Fibroblast of pulmonary artery (primary cell): ENCODE measurements around the gene RGCC.

Experiments
- DNase-seq: peaks from one replicate; pipeline ENCODE4 v3.0.0-alpha.2; 2010; ENCODE audit warnings: low read depth
- H3K4me3 ChIP-seq: replicated peaks from 2 replicates; pipeline ENCODE4 v1.5.1; 2011; ENCODE audit warnings: low read depth, mild to moderate bottlenecking, control low read depth, low read length, moderate library complexity
- TF ChIP-seq, protein P1 (sequence below): IDR thresholded peaks from 2 replicates; pipeline ENCODE4 v1.5.1; 2011; ENCODE audit warnings: mild to moderate bottlenecking, control low read depth, low read length, inconsistent platforms; ENCODE audit errors: missing control alignments

RGCC gene

DNA sequence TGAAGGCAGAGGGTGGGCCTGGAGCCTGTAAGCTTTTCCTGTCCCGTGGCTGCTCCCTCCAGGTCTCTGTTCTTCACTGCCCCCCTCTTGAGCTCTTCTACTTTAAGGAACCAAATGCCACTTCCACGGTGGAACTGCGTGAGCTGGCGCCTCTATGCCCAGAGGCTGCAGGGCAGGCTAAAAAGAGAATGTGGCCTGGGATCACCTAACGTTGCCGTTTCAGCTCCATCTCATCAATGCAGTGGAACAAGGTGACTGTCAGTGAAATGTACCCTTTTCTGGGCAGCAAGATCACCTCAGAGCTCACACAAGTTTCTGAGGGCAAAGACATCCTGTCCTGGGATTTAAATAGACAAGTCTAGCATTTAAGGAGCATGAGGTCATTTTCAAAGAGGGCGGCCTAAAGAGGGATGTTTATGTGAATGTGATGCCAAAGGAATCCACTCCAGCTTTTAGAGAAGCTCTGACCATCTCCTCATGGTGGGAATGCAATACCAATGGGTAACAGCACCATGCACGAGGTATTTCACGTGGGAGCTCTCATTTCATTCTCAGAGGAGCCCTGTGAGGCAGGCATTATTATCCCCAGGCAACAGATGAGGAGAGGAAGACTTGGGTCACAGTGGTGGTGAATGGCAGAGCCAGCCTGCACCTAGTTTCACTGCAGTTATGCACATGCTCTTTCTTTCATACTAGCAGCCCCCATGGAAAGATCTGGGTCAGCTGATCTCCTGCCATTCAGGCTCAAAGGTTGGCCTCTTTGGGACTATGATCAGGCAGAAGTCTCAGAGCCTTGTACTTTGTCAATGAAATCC lies 39.3 kb downstream of the RGCC start:
- DNase-seq = peak; percentile 11
- TF ChIP-seq, protein P1, sequence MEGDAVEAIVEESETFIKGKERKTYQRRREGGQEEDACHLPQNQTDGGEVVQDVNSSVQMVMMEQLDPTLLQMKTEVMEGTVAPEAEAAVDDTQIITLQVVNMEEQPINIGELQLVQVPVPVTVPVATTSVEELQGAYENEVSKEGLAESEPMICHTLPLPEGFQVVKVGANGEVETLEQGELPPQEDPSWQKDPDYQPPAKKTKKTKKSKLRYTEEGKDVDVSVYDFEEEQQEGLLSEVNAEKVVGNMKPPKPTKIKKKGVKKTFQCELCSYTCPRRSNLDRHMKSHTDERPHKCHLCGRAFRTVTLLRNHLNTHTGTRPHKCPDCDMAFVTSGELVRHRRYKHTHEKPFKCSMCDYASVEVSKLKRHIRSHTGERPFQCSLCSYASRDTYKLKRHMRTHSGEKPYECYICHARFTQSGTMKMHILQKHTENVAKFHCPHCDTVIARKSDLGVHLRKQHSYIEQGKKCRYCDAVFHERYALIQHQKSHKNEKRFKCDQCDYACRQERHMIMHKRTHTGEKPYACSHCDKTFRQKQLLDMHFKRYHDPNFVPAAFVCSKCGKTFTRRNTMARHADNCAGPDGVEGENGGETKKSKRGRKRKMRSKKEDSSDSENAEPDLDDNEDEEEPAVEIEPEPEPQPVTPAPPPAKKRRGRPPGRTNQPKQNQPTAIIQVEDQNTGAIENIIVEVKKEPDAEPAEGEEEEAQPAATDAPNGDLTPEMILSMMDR = no peak
- H3K4me3 ChIP-seq = no peak overlapping the region

DNA sequence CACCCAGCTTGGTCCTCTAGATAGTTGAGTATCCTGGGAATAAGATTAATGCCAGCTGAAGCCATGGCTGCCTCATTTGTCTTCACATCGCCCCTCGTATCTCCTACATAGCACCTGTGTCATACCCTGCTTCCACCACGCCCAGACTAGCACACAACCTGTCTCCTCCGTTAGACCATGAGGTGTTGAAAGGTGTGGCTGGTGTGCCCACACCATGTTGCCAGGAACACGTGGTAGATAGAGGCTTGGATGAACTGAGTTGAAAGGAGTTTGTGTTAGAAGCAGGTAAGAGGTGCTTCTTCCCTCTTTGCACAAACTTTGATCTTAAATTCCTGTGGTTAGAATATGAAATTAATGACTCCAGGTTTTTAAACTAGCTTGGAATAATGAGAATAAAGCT lies 40.1 kb downstream of the RGCC start:
- DNase-seq = no peak
- H3K4me3 ChIP-seq = no peak overlapping the region
- TF ChIP-seq, protein P1 = no peak

DNA sequence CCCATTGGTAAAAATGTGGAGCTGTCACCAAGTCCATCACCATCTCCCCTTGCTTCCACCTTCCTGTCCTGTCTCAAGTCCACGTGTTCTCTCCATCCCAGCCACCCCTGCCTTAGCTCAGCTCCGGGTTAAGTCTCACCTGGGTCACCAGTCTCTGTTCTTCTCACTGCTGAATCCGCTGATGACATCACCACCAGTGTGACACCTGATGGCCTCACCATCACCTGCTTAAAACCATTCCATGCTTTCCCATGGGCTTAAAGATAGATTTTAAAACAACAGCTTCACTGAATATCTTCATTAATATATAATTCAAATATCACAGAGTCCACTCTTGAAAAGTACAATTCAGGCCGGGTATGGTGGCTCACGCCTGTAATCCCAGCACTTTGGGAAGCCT lies 42.1 kb downstream of the RGCC start:
- DNase-seq = no peak
- H3K4me3 ChIP-seq = no peak overlapping the region
- TF ChIP-seq, protein P1 = no peak

DNA sequence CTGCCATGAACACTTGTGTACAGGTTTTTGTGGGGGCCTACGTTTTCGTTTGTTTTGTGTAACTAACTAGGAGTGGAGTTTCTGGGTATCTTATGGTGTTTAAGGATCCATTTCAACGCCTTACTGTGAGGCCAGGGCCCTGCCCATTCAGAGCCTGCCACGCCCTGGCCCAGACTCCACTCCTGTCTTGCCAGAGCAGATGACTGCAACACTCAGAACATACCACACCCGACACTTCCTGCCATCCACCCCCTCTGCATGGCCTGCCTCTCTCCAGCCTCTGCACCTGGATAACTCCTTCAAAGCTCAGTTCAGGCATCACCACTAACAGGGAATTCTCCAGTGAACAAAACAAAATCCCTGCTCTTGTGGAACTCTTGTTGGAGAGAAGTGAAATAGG lies 43.2 kb downstream of the RGCC start:
- H3K4me3 ChIP-seq = no peak overlapping the region
- TF ChIP-seq, protein P1 = no peak
- DNase-seq = no peak

DNA sequence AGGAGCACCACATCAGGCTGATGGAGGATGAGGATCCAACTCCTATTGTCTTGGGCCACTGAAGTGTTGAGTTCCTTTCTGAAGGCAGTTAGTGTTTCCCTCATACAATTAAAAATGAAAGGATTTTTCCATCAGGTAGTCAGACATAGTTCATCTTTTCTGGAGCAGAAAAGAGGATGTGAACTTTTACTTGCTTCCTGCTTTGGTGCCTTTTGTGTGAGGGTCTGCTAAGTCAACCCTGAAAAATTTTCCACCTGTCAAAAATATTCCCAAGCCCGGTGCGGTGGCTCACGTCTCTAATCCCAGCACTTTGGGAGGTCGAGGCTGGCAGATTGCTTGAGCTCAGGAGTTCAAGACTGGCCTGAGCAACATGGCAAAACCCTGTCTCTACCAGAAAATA lies 43.9 kb downstream of the RGCC start:
- TF ChIP-seq, protein P1 = no peak
- no peak overlapping the region for H3K4me3 ChIP-seq
- DNase-seq = no peak

DNA sequence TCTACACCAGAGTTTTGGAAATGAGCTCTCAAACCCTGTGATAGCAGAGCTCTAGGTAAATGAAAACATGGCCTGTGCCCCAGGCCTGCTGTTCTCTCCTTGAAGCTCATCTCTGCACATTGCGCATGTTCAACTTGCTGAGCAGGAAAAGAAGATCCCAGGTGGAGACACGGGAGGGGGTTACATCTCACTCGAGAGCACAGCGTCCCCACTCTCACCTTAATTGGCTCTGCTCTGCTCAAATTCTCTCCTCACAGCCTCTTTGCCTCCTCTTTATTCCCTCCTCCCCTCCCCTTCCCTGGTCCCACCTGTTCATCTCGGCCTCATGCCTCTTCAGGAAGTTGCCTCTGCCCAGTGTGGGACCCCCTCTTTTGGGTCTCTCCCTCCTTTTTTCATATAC lies 44.7 kb downstream of the RGCC start:
- H3K4me3 ChIP-seq = no peak overlapping the region
- DNase-seq = no peak
- TF ChIP-seq, protein P1 = no peak

DNA sequence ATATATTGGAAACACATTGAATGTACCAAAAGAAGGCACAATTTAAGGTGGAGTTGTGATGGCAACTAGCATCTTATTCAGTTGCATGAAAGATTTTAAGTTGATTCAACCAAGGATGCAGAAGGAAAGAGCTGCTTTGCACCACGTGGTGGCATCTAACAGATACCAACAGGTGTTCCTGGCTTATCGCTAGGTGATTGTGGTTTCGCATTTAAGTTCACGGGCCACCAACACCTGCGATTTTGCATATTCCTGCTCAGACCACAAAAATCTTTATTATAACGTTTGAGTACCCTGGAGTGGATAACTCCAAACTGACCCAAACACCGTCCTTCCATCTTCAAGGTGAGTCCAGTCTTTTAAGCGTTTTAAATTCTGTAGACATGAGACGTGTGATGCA lies 45.3 kb downstream of the RGCC start:
- no peak for DNase-seq
- no peak overlapping the region for H3K4me3 ChIP-seq
- TF ChIP-seq, protein P1 = no peak
